Parathyroid adenoma (tissue), 2 donors: Measurements from ENCODE around the gene TMEM158.

Source experiments
- H2AFZ ChIP-seq: fragments of 300-600 bp; sonication (generic); one replicate; pipeline ENCODE4 v1.7.0; 2017; ENCODE audit warnings: antibody characterized with exemption, mild to moderate bottlenecking
- H3K27ac ChIP-seq: fragments of 300-600 bp; sonication (generic); one replicate; pipeline ENCODE4 v1.7.0; 2017
- H3K27me3 ChIP-seq: fragments of 300-600 bp; sonication (generic); one replicate; pipeline ENCODE4 v1.7.0; 2017; ENCODE audit warnings: low read length; ENCODE audit not compliant: control insufficient read depth, insufficient read depth
- H3K36me3 ChIP-seq: fragments of 300-600 bp; sonication (generic); one replicate; pipeline ENCODE4 v1.7.0; 2017; ENCODE audit warnings: low read length; ENCODE audit not compliant: control insufficient read depth, insufficient read depth
- H3K4me1 ChIP-seq: fragments of 300-600 bp; sonication (generic); one replicate; pipeline ENCODE4 v1.7.0; 2017; ENCODE audit warnings: control low read depth
- H3K4me2 ChIP-seq: fragments of 300-600 bp; sonication (generic); one replicate; pipeline ENCODE4 v1.7.0; 2017; ENCODE audit warnings: low read length
- H3K4me3 ChIP-seq: fragments of 300-600 bp; sonication (generic); one replicate; pipeline ENCODE4 v1.7.0; 2017; ENCODE audit warnings: low read depth, low read length
- H3K79me2 ChIP-seq: fragments of 300-600 bp; sonication (generic); one replicate; pipeline ENCODE4 v1.7.0; 2017; ENCODE audit warnings: control low read depth
- H3K9ac ChIP-seq: fragments of 300-600 bp; sonication (generic); one replicate; pipeline ENCODE4 v1.7.0; 2017; ENCODE audit warnings: mild to moderate bottlenecking
- H3K9me3 ChIP-seq: fragments of 300-600 bp; sonication (generic); one replicate; pipeline ENCODE4 v1.7.0; 2017; ENCODE audit warnings: low read length; ENCODE audit not compliant: control insufficient read depth
- CTCF ChIP-seq: fragments of 300-600 bp; sonication (generic); IDR thresholded peaks from one replicate; pipeline ENCODE4 v1.7.0; 2017; ENCODE audit warnings: antibody characterized with exemption, mild to moderate bottlenecking
- donor health status: primary hyperparathyroidism.

Gene TMEM158

DNA sequence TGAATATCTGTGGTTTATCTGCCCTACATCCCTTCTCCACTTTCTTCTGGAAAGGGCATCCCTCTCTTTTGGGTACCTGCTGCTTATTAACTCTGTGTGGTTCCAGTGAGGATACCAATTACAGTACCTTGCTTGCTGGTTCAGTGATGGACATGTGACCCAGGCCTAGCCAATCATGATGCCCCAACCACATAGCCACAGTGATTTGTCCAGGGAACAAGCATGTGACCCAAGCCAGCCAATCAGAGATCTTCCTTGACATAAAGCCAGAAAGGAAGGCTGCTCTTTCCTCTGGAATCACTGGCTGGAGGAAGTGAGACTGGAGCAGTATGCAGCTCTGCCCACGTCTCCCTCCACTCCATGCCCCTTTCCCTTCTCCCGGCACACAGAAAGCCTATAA lies 10.9 kb upstream of the TMEM158 start:
- Histone ChIP-seq H3K9me3 (no peaks in the 10 kb centered on the region), H3K36me3 (no peaks in the 10 kb centered on the region), H3K27me3 (no peaks in the 10 kb centered on the region), H3K4me2 (no peak overlapping the region), H3K79me2 (no peaks in the 10 kb centered on the region), H3K9ac (no peak overlapping the region), H3K4me3 (no peak overlapping the region), H3K27ac (no peak overlapping the region), H3K4me1 (no peaks in the 10 kb centered on the region), H2AFZ (no peak overlapping the region)
- no peak for TF ChIP-seq CTCF

DNA sequence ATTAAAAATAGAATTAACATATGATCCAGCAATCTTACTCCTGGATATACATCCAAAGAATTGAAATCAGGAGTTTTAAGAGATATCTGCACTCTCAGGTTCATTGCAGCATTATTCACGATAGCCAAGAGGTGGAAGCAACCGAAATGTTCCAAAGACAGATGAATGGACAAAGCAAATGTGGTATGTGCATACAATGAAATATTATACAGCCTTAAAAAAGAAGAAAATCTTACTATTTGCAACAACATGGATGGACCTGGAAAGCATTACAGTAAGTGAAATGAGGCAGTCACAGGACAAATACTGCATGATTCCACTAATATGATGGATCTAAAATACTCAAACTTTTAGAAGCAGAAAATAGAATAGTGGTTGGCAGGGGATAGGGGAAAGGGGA lies 9.3 kb upstream of the TMEM158 start:
- no peak overlapping the region for H2AFZ ChIP-seq
- no peak overlapping the region for H3K9ac ChIP-seq
- H3K27ac ChIP-seq: no peak overlapping the region
- no peaks in the 10 kb centered on the region for H3K9me3 ChIP-seq
- no peaks in the 10 kb centered on the region for H3K79me2 ChIP-seq
- no peak for TF ChIP-seq CTCF
- no peaks in the 10 kb centered on the region for H3K27me3 ChIP-seq
- H3K4me2 ChIP-seq: no peak overlapping the region
- H3K36me3 ChIP-seq: no peaks in the 10 kb centered on the region
- no peak overlapping the region for H3K4me3 ChIP-seq
- H3K4me1 ChIP-seq: no peaks in the 10 kb centered on the region

DNA sequence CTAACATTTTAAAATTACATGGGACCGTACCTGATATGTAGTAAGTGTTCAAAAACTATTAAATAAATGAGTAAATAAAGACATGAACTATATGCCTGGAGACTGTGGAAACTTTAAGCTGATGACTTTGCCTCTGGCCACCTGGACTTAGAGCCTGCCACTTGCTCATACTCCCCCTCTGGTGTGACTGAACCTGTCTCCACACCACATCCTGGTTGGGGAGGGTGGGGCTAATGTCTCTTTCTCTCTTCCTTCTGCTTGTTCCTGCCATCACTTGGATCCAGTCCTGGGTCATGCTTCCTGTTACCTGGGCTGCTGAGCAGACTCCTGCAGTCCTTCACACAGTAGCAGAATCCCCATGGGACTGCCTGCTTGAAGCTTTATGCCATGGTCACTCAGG lies 8.2 kb upstream of the TMEM158 start:
- no peaks in the 10 kb centered on the region for H3K79me2 ChIP-seq
- no peak for TF ChIP-seq CTCF
- H3K9ac ChIP-seq: no peak overlapping the region
- H3K36me3 ChIP-seq: no peaks in the 10 kb centered on the region
- H3K27ac ChIP-seq: no peak overlapping the region
- no peaks in the 10 kb centered on the region for H3K27me3 ChIP-seq
- H3K9me3 ChIP-seq: no peaks in the 10 kb centered on the region
- H2AFZ ChIP-seq: no peak overlapping the region
- no peaks in the 10 kb centered on the region for H3K4me1 ChIP-seq
- H3K4me3 ChIP-seq: no peak overlapping the region
- H3K4me2 ChIP-seq: no peak overlapping the region

- Histone ChIP-seq H3K27me3 (no peaks in the 10 kb centered on the region), H3K79me2 (no peaks in the 10 kb centered on the region)
- TF ChIP-seq CTCF: no peak
Observed at GRCh38 chr3:45232521-45232920, 6.4 kb upstream of the TMEM158 start.

DNA sequence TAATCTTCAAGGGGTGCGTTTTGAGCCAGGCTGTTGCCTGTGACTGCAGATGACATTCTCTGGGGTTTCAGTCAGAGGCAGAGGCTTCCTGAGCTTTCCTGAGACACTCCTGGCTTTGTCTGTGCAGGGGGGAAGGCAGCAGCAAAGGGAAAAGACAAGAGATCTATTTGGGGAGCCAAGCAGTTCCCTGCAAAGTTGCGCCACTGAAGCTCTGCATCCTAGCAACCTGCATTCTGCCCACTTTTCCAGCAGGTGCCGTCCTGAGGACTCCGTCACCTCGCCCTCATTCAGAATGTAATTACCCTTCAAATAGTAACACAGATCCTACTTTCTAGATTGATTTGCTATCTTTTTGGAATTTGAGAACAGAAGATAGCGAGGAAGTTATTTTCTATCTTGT lies 1.9 kb upstream of the TMEM158 start:
- Histone ChIP-seq H3K9me3 (no peaks in the 10 kb centered on the region), H3K4me2 (no peak overlapping the region), H3K79me2 (no peaks in the 10 kb centered on the region), H2AFZ (no peak overlapping the region), H3K36me3 (no peaks in the 10 kb centered on the region), H3K9ac (no peak overlapping the region), H3K4me3 (no peak overlapping the region), H3K27me3 (no peaks in the 10 kb centered on the region), H3K27ac (no peak overlapping the region), H3K4me1 (peaks cover 3% of the 10 kb centered on the region)
- no peak for TF ChIP-seq CTCF

More at GRCh38 chr3:45232521-45232920, 6.4 kb upstream of the TMEM158 start:
- Histone ChIP-seq H3K27ac (no peak overlapping the region), H3K4me1 (no peaks in the 10 kb centered on the region), H3K4me2 (no peak overlapping the region), H3K36me3 (no peaks in the 10 kb centered on the region), H3K4me3 (no peak overlapping the region), H2AFZ (no peak overlapping the region), H3K9me3 (no peaks in the 10 kb centered on the region), H3K9ac (no peak overlapping the region)
